ENCODE data around the gene STK33.

The STK33 gene

DNA sequence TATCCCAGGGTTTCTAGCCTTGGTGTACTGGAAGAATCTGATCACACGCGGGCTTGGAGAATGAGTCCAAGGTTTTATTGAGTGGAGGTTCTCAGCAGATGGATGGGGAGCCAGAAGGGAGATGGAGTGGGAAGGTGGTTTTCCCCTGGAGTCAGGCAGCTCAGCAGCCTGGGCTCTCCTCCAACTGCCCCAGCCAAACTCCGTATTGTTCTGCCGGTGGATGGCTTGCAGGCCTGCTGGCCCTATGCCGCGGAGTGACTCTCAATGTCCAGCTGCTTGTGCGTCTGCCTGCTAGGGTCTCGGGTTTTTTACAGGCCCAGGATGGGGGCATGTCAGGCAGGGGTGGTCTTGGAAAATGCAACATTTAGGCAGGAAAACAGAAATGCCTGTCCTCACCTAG lies 168.0 kb downstream of the STK33 start:
- TF ChIP-seq, protein P1, sequence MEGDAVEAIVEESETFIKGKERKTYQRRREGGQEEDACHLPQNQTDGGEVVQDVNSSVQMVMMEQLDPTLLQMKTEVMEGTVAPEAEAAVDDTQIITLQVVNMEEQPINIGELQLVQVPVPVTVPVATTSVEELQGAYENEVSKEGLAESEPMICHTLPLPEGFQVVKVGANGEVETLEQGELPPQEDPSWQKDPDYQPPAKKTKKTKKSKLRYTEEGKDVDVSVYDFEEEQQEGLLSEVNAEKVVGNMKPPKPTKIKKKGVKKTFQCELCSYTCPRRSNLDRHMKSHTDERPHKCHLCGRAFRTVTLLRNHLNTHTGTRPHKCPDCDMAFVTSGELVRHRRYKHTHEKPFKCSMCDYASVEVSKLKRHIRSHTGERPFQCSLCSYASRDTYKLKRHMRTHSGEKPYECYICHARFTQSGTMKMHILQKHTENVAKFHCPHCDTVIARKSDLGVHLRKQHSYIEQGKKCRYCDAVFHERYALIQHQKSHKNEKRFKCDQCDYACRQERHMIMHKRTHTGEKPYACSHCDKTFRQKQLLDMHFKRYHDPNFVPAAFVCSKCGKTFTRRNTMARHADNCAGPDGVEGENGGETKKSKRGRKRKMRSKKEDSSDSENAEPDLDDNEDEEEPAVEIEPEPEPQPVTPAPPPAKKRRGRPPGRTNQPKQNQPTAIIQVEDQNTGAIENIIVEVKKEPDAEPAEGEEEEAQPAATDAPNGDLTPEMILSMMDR (conservative IDR thresholded peaks at IDR 0.05; ENCODE audit: control insufficient read depth, insufficient read depth, low read depth, low read length): no peak
- no peak for DNase-seq (ENCODE audit: low read depth)
- no peak overlapping the region for H3K4me3 ChIP-seq (ENCODE audit: control insufficient read depth, low read depth, low read length)

DNA sequence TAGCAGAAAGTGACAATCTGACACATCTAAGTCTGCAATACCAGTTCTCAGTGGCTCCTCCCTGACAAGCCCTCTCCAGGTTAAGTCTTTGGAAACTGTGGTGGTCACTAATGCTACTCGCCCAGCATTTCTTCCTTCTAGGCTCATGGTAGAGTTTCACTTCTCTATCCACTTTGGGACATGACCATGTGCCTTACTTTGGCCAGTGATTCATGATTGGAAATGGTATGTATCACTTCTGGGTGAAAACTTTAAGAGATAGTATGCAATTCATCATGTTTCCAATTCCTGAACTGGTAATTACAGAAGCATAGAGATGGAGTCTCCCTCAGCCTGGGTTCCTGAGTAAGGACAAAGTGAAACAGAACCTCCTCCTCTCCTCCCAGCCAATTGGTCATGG lies 178.8 kb downstream of the STK33 start:
- no peak for DNase-seq (ENCODE audit: low read depth)
- H3K4me3 ChIP-seq (ENCODE audit: control insufficient read depth, low read depth, low read length): no peak overlapping the region
- TF ChIP-seq, protein P1 (conservative IDR thresholded peaks at IDR 0.05; ENCODE audit: control insufficient read depth, insufficient read depth, low read depth, low read length): no peak

DNA sequence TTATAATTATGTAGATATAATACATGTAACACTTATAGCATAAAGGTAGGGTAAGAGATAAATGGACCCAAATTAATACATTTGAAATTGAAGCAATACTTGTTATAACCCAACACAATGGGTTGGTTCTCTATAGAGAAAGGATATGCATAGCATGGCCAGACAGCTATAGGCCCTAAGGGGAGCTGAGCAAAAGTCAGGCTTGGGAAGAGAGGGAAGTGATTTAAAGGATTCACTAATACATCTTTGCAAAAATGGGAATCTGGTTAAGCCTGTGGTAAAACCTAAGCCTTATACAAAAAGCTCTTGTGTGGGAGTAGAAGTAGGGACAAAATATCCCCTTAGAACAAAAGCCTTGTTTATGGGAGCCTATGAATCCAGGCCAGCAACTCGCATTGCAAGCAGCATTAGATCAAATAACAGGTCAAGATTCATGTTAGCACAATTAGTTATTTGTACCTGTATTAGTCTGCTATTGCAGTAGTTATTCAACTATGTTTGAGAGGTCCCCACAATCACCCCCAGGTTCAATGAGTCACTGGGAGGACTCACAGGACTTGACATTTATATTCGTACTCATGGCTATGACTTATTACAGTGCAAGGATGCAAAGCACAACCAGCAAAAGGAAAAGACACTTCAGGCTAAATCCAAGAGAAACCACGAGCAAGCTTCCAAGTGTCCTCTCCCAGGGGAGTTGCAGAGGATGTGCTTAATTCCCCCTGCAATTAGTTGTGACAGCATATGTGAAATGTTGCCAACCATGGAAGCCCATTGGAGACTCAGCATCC lies 185.7 kb downstream of the STK33 start:
- TF ChIP-seq, protein P1 (conservative IDR thresholded peaks at IDR 0.05; ENCODE audit: control insufficient read depth, insufficient read depth, low read depth, low read length): no peak
- DNase-seq (ENCODE audit: low read depth): no peak
- no peak overlapping the region for H3K4me3 ChIP-seq (ENCODE audit: control insufficient read depth, low read depth, low read length)

DNA sequence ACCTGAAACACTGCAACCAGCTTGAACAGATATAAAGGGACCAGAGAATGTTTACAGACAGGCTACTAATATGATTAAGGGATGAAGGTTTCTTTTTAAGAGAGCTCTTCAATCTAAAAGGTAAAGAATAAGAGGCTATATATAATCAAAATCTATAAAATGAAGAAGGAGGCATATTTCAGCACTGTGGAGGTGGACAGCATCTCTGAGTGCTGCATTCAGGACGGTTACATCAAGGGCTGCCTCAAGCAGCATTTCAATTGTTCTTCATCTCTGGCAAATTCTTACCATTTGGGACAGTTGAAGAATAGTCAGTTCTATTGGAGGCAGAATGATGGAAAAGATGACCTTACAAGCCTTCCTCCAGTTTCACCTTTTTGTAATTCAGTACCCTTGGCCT lies 190.7 kb downstream of the STK33 start:
- no peak overlapping the region for H3K4me3 ChIP-seq (ENCODE audit: control insufficient read depth, low read depth, low read length)
- DNase-seq (ENCODE audit: low read depth): peak; percentile 15
- TF ChIP-seq, protein P1 (conservative IDR thresholded peaks at IDR 0.05; ENCODE audit: control insufficient read depth, insufficient read depth, low read depth, low read length): no peak

DNA sequence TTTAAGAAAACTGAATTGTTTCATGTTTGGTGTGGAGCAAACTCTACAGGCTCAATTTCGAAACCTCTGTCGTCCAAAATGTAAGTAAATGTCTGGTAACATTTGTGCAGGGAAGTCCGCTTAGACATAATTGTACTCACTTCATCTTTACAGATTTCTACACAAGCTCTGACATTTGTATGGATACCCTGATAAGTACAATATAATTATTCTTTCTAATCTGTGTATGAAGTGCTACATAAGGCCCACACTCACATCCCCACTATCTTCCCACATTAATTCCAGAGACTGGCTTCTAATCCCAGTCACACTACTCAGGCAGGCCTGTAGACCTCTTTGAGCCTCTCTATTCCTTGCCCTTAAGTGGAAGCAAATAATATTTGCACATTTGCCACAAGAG lies 201.1 kb downstream of the STK33 start:
- H3K4me3 ChIP-seq (ENCODE audit: control insufficient read depth, low read depth, low read length): no peak overlapping the region
- no peak for DNase-seq (ENCODE audit: low read depth)
- TF ChIP-seq, protein P1 (conservative IDR thresholded peaks at IDR 0.05; ENCODE audit: control insufficient read depth, insufficient read depth, low read depth, low read length): no peak

DNA sequence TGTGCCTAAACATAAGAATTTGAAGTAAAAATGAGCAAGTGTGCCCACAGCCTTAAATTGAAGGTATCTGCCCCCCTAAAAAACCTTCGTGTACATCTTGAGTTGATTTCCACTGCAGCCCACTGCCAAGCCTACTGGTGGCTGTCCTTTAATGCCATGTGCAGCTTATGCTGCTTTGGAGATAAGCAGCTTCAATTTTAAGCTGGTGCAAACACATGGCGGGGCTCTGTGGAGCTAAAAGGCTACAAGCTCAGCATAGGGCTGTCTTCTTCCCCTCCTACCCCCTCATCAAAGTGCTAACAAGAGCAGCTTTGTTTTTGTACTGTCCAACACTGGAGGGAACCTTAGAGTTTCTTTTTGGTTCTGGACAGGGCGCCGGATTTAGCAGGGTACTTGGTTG lies 201.9 kb downstream of the STK33 start:
- TF ChIP-seq, protein P1 (conservative IDR thresholded peaks at IDR 0.05; ENCODE audit: control insufficient read depth, insufficient read depth, low read depth, low read length): no peak
- no peak for DNase-seq (ENCODE audit: low read depth)
- H3K4me3 ChIP-seq (ENCODE audit: control insufficient read depth, low read depth, low read length): no peak overlapping the region
